GM12872 (cell line): ENCODE measurements around the gene CD19.

ENCODE experiments used
- CTCF ChIP-seq: IDR thresholded peaks from 3 replicates; pipeline ENCODE4 v1.5.1; 2011; ENCODE audit warnings: low read depth, mild to moderate bottlenecking, low read length, moderate library complexity; ENCODE audit not compliant: insufficient read depth

Gene CD19

GRCh38 chr16:28931801-28932225, at the start of gene CD19:
Gene CD19, plus strand, starts transcription at chr16:28931971. Its CDS starts 30 bp downstream, at chr16:28932001.
- no peak for TF ChIP-seq CTCF

GRCh38 chr16:28882551-28883160, 49.1 kb upstream of the CD19 start:
- TF ChIP-seq CTCF = no peak

- no peak for TF ChIP-seq CTCF
Measured at GRCh38 chr16:28883221-28883996, 48.4 kb upstream of the CD19 start.

- TF ChIP-seq CTCF = no peak
Measured at GRCh38 chr16:28884045-28884444, 47.7 kb upstream of the CD19 start.

GRCh38 chr16:28886945-28887344, 44.8 kb upstream of the CD19 start:
- no peak for TF ChIP-seq CTCF

- TF ChIP-seq CTCF = no peak
Measured at GRCh38 chr16:28891964-28892890, 39.5 kb upstream of the CD19 start.

GRCh38 chr16:28893291-28893690, 38.5 kb upstream of the CD19 start:
- TF ChIP-seq CTCF = no peak
